GM23338 (cell line): ENCODE data around the gene RAD51AP2.

Experiments used
- CREB1 ChIP-seq: fragments of 250-450 bp; sonication (Bioruptor Pico); IDR thresholded peaks from 2 replicates; pipeline ENCODE4 v1.5.0; 2020; ENCODE audit warnings: low read depth, mild to moderate bottlenecking, moderate library complexity
- EZH2 ChIP-seq: fragments of 200-600 bp; sonication (generic); IDR thresholded peaks from one replicate; pipeline ENCODE4 v1.8.0; 2017; ENCODE audit warnings: antibody characterized with exemption, mild to moderate bottlenecking, low read depth; ENCODE audit not compliant: unreplicated experiment
- TF ChIP-seq, protein P1 (sequence below), 2 experiments: fragments of 200-600 bp in 1 of 2; sonication (generic) in 1 of 2; conservative IDR thresholded peaks; 2 replicates each; pipeline versions ENCODE4 v1.5.1 to v1.6.1; 2016 to 2017; ENCODE audit warnings: antibody characterized with exemption in 2 of 2, low read depth in 2 of 2, mild to moderate bottlenecking in 2 of 2, moderate library complexity in 1 of 2
- TF ChIP-seq, protein P2 (sequence below): IDR thresholded peaks from one replicate; pipeline ENCODE4 v1.6.1; 2018; ENCODE audit warnings: antibody characterized with exemption; ENCODE audit not compliant: unreplicated experiment

DNA sequence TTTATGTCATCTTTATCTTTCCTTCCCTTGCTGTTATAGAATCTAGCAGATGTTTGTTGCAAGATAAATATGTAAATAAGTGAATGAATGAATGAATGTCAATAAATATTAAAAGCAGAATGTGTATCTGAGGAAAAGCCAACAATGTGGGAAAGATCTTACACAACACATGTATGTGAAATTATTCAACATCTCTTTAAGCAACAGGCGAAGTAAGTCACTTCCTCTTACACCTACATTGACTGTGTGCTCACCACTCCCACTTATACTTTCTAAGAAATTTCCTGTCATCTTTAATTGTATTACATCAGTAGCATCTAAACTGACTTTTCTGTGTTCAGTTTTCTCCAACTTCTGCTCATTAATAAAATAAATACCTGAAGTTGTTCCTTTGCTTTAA is 43.0 kb downstream of the RAD51AP2 start:
- TF ChIP-seq, protein P1, sequence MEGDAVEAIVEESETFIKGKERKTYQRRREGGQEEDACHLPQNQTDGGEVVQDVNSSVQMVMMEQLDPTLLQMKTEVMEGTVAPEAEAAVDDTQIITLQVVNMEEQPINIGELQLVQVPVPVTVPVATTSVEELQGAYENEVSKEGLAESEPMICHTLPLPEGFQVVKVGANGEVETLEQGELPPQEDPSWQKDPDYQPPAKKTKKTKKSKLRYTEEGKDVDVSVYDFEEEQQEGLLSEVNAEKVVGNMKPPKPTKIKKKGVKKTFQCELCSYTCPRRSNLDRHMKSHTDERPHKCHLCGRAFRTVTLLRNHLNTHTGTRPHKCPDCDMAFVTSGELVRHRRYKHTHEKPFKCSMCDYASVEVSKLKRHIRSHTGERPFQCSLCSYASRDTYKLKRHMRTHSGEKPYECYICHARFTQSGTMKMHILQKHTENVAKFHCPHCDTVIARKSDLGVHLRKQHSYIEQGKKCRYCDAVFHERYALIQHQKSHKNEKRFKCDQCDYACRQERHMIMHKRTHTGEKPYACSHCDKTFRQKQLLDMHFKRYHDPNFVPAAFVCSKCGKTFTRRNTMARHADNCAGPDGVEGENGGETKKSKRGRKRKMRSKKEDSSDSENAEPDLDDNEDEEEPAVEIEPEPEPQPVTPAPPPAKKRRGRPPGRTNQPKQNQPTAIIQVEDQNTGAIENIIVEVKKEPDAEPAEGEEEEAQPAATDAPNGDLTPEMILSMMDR (conservative IDR thresholded peaks at IDR 0.05; ENCODE audit: low read depth in 2 of 2): no peak
- TF ChIP-seq CREB1 (CRISPR knock-in tag): no peak
- no peak for TF ChIP-seq EZH2
- TF ChIP-seq, protein P2, sequence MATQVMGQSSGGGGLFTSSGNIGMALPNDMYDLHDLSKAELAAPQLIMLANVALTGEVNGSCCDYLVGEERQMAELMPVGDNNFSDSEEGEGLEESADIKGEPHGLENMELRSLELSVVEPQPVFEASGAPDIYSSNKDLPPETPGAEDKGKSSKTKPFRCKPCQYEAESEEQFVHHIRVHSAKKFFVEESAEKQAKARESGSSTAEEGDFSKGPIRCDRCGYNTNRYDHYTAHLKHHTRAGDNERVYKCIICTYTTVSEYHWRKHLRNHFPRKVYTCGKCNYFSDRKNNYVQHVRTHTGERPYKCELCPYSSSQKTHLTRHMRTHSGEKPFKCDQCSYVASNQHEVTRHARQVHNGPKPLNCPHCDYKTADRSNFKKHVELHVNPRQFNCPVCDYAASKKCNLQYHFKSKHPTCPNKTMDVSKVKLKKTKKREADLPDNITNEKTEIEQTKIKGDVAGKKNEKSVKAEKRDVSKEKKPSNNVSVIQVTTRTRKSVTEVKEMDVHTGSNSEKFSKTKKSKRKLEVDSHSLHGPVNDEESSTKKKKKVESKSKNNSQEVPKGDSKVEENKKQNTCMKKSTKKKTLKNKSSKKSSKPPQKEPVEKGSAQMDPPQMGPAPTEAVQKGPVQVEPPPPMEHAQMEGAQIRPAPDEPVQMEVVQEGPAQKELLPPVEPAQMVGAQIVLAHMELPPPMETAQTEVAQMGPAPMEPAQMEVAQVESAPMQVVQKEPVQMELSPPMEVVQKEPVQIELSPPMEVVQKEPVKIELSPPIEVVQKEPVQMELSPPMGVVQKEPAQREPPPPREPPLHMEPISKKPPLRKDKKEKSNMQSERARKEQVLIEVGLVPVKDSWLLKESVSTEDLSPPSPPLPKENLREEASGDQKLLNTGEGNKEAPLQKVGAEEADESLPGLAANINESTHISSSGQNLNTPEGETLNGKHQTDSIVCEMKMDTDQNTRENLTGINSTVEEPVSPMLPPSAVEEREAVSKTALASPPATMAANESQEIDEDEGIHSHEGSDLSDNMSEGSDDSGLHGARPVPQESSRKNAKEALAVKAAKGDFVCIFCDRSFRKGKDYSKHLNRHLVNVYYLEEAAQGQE: no peak
